IMR-90 (cell line): ENCODE measurements around the gene PCDHGB6. TPM values are rescaled to one million over a fixed set of nuclear protein-coding genes. Genes with fewer than 3 reads are reported as not detected.
"Not testable (repeated sequence)": the region's sequence is repeated elsewhere in the genome, so short reads cannot be mapped to it uniquely, and the experiment has no call there.

Source experiments
- ATAC-seq: fragments of 200-7000 bp; cut with Tn5 transposase; 2 replicates; pipeline ENCODE4 v1.9.1; 2020; ENCODE audit warnings: low read depth, mild to moderate bottlenecking, moderate library complexity
- BruUV-seq: library from RNA; stranded (reverse); fragments of 400-500 nt; replicated peaks from 2 replicates; lab custom pipeline; 2021; lab: Mats Ljungman, UMichigan
- CTCF ChIA-PET: fragments of 300-600 bp; formaldehyde crosslinking; extraction: SDS; loops from one replicate; lab custom pipeline; 2021; ENCODE audit warnings: antibody characterized with exemption; lab: Yijun Ruan, JAX
- POLR2A ChIA-PET: fragments of 300-600 bp; sonication (Branson Sonifier 250); formaldehyde crosslinking; loops from one replicate; lab custom pipeline; 2022; ENCODE audit warnings: antibody characterized with exemption; ENCODE audit not compliant: unreplicated experiment; lab: Charles Lee
- DNase-seq: peaks from one replicate; pipeline ENCODE4 v3.0.0; 2013
- H2AFZ ChIP-seq: replicated peaks from 2 replicates; pipeline ENCODE3; 2013; ENCODE audit warnings: low read length, mild to moderate bottlenecking; ENCODE audit not compliant: poor library complexity
- H2AK5ac ChIP-seq: 2 replicates; pipeline ENCODE4 v1.6.1; 2013; ENCODE audit warnings: low read depth, low read length, inconsistent platforms
- H2AK9ac ChIP-seq: replicated peaks from 2 replicates; pipeline ENCODE3; 2013; ENCODE audit warnings: mild to moderate bottlenecking, low read depth, low read length, moderate library complexity; ENCODE audit not compliant: poor library complexity
- H2BK120ac ChIP-seq: 2 replicates; pipeline ENCODE4 v1.6.1; 2013; ENCODE audit warnings: low read depth, low read length, inconsistent platforms
- H2BK15ac ChIP-seq: 3 replicates; pipeline ENCODE4 v1.6.1; 2013; ENCODE audit warnings: low read depth, low read length, inconsistent platforms
- H2BK20ac ChIP-seq: 2 replicates; pipeline ENCODE4 v1.6.1; 2013; ENCODE audit warnings: low read depth, mild to moderate bottlenecking, inconsistent platforms, low read length, moderate library complexity
- H2BK5ac ChIP-seq: 2 replicates; pipeline ENCODE4 v1.6.1; 2013; ENCODE audit warnings: mild to moderate bottlenecking, low read depth, low read length, inconsistent platforms; ENCODE audit not compliant: poor library complexity, severe bottlenecking
- H3K14ac ChIP-seq: replicated peaks from 2 replicates; pipeline ENCODE4 v1.6.1; 2013; ENCODE audit warnings: low read depth, low read length, inconsistent platforms
- H3K18ac ChIP-seq: 2 replicates; pipeline ENCODE4 v1.6.1; 2013; ENCODE audit warnings: low read depth, low read length, control low read depth
- H3K23ac ChIP-seq: 2 replicates; pipeline ENCODE4 v1.6.1; 2013; ENCODE audit warnings: low read depth, low read length, inconsistent platforms
- H3K27ac ChIP-seq: 2 replicates; pipeline ENCODE4 v1.5.1; 2013; ENCODE audit warnings: mild to moderate bottlenecking, control low read depth, low read length; ENCODE audit not compliant: insufficient read depth
- H3K27me3 ChIP-seq: 2 replicates; pipeline ENCODE4 v1.6.1; 2013; ENCODE audit warnings: low read length; ENCODE audit not compliant: control insufficient read depth, insufficient read depth
- H3K36me3 ChIP-seq: 2 replicates; pipeline ENCODE4 v1.6.1; 2013; ENCODE audit warnings: low read length, mixed read lengths; ENCODE audit not compliant: control insufficient read depth, insufficient read depth
- H3K4ac ChIP-seq: 2 replicates; pipeline ENCODE4 v1.6.1; 2013; ENCODE audit warnings: low read depth, low read length, inconsistent platforms
- H3K4me1 ChIP-seq: 2 replicates; pipeline ENCODE4 v1.6.1; 2013; ENCODE audit warnings: low read length, mixed read lengths; ENCODE audit not compliant: control insufficient read depth, insufficient read depth
- H3K4me2 ChIP-seq: 2 replicates; pipeline ENCODE4 v1.6.1; 2013; ENCODE audit warnings: low read depth, mild to moderate bottlenecking, control low read depth, low read length, moderate library complexity
- H3K4me3 ChIP-seq: 2 replicates; pipeline ENCODE4 v1.5.1; 2013; ENCODE audit warnings: low read depth, mild to moderate bottlenecking, control low read depth, low read length, moderate library complexity; ENCODE audit not compliant: insufficient read depth
- H3K56ac ChIP-seq: 2 replicates; pipeline ENCODE4 v1.6.1; 2013; ENCODE audit warnings: low read length, inconsistent platforms; ENCODE audit not compliant: insufficient read depth; ENCODE audit errors: extremely low read depth
- H3K79me1 ChIP-seq, 2 experiments: 2 replicates each; pipeline ENCODE4 v1.6.1; 2013; ENCODE audit warnings: low read length in 2 of 2, inconsistent platforms in 1 of 2, low read depth in 1 of 2
- H3K9ac ChIP-seq: 2 replicates; pipeline ENCODE4 v1.6.1; 2013; ENCODE audit warnings: low read depth, low read length, control low read depth
- H3K9me1 ChIP-seq: 2 replicates; pipeline ENCODE4 v1.6.1; 2013; ENCODE audit warnings: low read length, inconsistent platforms; ENCODE audit not compliant: insufficient read depth
- H3K9me3 ChIP-seq: 2 replicates; pipeline ENCODE4 v1.6.1; 2013; ENCODE audit warnings: low read length; ENCODE audit not compliant: control insufficient read depth, insufficient read depth
- H4K20me1 ChIP-seq: 2 replicates; pipeline ENCODE4 v1.6.1; 2013; ENCODE audit warnings: low read length, inconsistent platforms; ENCODE audit not compliant: insufficient read depth
- H4K5ac ChIP-seq: 2 replicates; pipeline ENCODE4 v1.6.1; 2013; ENCODE audit warnings: mild to moderate bottlenecking, low read depth, low read length, control low read depth
- H4K8ac ChIP-seq, 2 experiments: 2 replicates each; pipeline ENCODE4 v1.6.1; 2013; ENCODE audit warnings: low read depth in 2 of 2, low read length in 2 of 2, control low read depth in 1 of 2, inconsistent platforms in 1 of 2
- H4K91ac ChIP-seq: 2 replicates; pipeline ENCODE4 v1.6.1; 2013; ENCODE audit warnings: low read depth, low read length, inconsistent platforms; ENCODE audit not compliant: insufficient read depth
- WGBS, 2 experiments: methylation state at CpG; one replicate each; pipeline versions ENCODE4 v1.1.5 to v1.1.7; 2013; ENCODE audit warnings: missing lambda C conversion rate in 2 of 2; ENCODE audit not compliant: insufficient read length in 1 of 2; ENCODE audit errors: extremely low coverage in 2 of 2; 5-methylcytosine and 5-hydroxymethylcytosine counted together
- dilution Hi-C: fragments of 300-500 bp; cut with HindIII; formaldehyde crosslinking; loops from one replicate; pipeline ENCODE4 v1.14.3; 2018; ENCODE audit warnings: low sequenced_read_pairs; ENCODE audit not compliant: unreplicated experiment
- in situ Hi-C: fragments of 300-500 bp; cut with MboI; formaldehyde crosslinking; loops from 3 replicates; pipeline ENCODE4 v1.14.3; 2019; ENCODE audit warnings: low sequenced_read_pairs, inconsistent platforms, mixed read lengths
- intact Hi-C: fragments of 100-400 bp; cut with micrococcal nuclease; formaldehyde crosslinking; loops from 2 replicates; pipeline ENCODE4 v1.10.0; 2022
- polyA plus RNA-seq, 3 experiments: library from polyadenylated mRNA; depleted of rRNA; stranded (reverse); fragments of >200 nt; gene quantifications; 2 replicates each; pipeline ENCODE4 v1.2.3, GENCODE V29; 2012; ENCODE audit warnings: low replicate concordance in 1 of 3
- total RNA-seq: library from RNA; depleted of rRNA; stranded (reverse); fragments of >200 nt; gene quantifications from 2 replicates; pipeline ENCODE4 v1.2.3, GENCODE V29; 2012

Gene PCDHGB6
- total and polyA plus RNA-seq, 2 of the 4 experiments (the other 2 are of a cell fraction), result 1.4 to 2.2 TPM

DNA sequence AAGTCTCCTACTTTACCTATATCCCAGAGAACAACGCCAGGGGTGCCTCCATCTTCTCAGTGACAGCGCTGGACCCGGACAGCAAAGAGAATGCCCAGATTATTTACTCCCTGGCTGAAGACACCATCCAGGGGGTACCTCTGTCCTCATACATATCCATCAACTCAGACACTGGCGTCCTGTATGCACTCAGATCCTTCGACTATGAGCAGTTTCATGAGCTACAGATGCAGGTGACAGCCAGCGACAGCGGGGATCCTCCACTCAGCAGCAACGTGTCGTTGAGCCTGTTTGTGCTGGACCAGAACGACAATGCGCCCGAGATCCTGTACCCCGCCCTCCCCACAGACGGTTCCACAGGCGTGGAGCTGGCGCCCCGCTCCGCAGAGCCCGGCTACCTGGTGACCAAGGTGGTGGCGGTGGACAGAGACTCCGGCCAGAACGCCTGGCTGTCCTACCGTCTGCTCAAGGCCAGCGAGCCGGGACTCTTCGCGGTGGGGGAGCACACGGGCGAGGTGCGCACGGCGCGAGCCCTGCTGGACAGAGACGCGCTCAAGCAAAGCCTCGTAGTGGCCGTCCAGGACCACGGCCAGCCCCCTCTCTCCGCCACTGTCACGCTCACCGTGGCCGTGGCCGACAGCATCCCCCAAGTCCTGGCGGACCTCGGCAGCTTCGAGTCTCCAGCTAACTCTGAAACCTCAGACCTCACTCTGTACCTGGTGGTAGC is 6.9 kb downstream of the PCDHGB6 start:
- Histone ChIP-seq H3K79me1 (peaks cover 11 to 16% of the 10 kb centered on the region in 2 experiments), H3K9me3 (peaks cover 50% of the 10 kb centered on the region), H3K36me3 (peaks cover 17% of the 10 kb centered on the region)
- H2AFZ ChIP-seq, BruUV-seq, POLR2A ChIA-PET, H2AK9ac ChIP-seq, H2BK120ac ChIP-seq, H3K14ac ChIP-seq, H3K27ac ChIP-seq, H2BK15ac ChIP-seq, H3K4me2 ChIP-seq, H4K20me1 ChIP-seq, H3K27me3 ChIP-seq, DNase-seq, H2AK5ac ChIP-seq, H3K4me1 ChIP-seq, H3K23ac ChIP-seq, ATAC-seq, H3K4ac ChIP-seq, H2BK20ac ChIP-seq, H3K4me3 ChIP-seq, H3K9me1 ChIP-seq, H4K5ac ChIP-seq, dilution Hi-C loops, H3K56ac ChIP-seq, H3K9ac ChIP-seq, H3K18ac ChIP-seq, H4K8ac ChIP-seq, H2BK5ac ChIP-seq, H4K91ac ChIP-seq: not testable (repeated sequence)
- intact Hi-C loops (loop anchor here (5.0 kb wide), 2 partner anchors 63 to 87 kb away; partner anchors contain the start of gene PCDHGC3), in situ Hi-C loops (loop anchor here (5.0 kb wide), 1 partner anchor 148 kb away; no protein-coding TSS in a partner anchor)
- CTCF ChIA-PET, result interaction anchor here (2.6 kb wide), 1 partner anchor 144 kb away, joined by 25 read pairs; no protein-coding TSS in a partner anchor
- 49% methylated on average over 11 of the region's 46 CpGs; no CpG with 5 or more reads in 1 of the 2 experiments for WGBS, 2 experiments

DNA sequence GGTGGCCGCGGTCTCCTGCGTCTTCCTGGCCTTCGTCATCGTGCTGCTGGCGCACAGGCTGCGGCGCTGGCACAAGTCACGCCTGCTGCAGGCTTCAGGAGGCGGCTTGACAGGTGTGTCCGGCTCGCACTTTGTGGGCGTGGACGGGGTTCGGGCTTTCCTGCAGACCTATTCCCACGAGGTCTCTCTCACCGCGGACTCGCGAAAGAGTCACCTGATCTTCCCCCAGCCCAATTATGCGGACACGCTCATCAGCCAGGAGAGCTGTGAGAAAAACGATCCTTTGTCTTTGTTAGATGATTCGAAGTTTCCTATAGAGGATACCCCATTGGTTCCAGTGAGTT is 7.4 kb downstream of the PCDHGB6 start:
- POLR2A ChIA-PET, DNase-seq, H3K27ac ChIP-seq, H3K18ac ChIP-seq, H4K91ac ChIP-seq, H2AK9ac ChIP-seq, H2BK120ac ChIP-seq, H2BK5ac ChIP-seq, H3K4me3 ChIP-seq, H3K27me3 ChIP-seq, H2AK5ac ChIP-seq, ATAC-seq, H2AFZ ChIP-seq, H4K5ac ChIP-seq, H4K8ac ChIP-seq, H4K20me1 ChIP-seq, H3K9ac ChIP-seq, dilution Hi-C loops, H3K9me1 ChIP-seq, H2BK20ac ChIP-seq, CTCF ChIA-PET, H3K23ac ChIP-seq, H3K14ac ChIP-seq, H2BK15ac ChIP-seq, H3K56ac ChIP-seq, BruUV-seq, H3K4me2 ChIP-seq, H3K4ac ChIP-seq, H3K4me1 ChIP-seq: not testable (repeated sequence)
- Histone ChIP-seq H3K36me3 (peaks cover 17% of the 10 kb centered on the region), H3K79me1 (peaks cover 11 to 16% of the 10 kb centered on the region in 2 experiments), H3K9me3 (peaks cover 48% of the 10 kb centered on the region)
- intact Hi-C loops (loop anchor here (5.0 kb wide), 1 partner anchor 62 kb away; the partner anchor contains the start of gene PCDHGC3), in situ Hi-C loops (loop anchor here (5.0 kb wide), 1 partner anchor 147 kb away; no protein-coding TSS in a partner anchor)
- 57% methylated on average over 8 of the region's 24 CpGs; no CpG with 5 or more reads in 1 of the 2 experiments for WGBS, 2 experiments
